CD14-positive monocyte (primary cell): ENCODE data around the gene ZNF821. TPM values are rescaled to one million over a fixed set of nuclear protein-coding genes. Genes with fewer than 3 reads are reported as not detected.
A peak's percentile ranks its signal among the peaks of the same experiment; 100 is the strongest.
"Not testable (repeated sequence)": the region's sequence is repeated elsewhere in the genome, so short reads cannot be mapped to it uniquely, and the experiment has no call there.

ENCODE experiments used
- DNase-seq, 3 donors: peaks; one replicate each; pipeline ENCODE4 v3.0.0-alpha.2; 2011 to 2022
- H2AFZ ChIP-seq: 2 replicates; pipeline ENCODE4 v1.6.0; 2012; ENCODE audit warnings: mild to moderate bottlenecking, low read depth, low read length, inconsistent platforms; ENCODE audit not compliant: insufficient read depth, poor library complexity, severe bottlenecking
- H3K27ac ChIP-seq, 2 donors: 1 replicate in 1 of 2; 2 replicates in 1 of 2; pipeline ENCODE4 v1.5.1; 2012 to 2013; ENCODE audit warnings: low read length in 2 of 2, control low read depth in 1 of 2, inconsistent platforms in 1 of 2, low read depth in 1 of 2, mild to moderate bottlenecking in 1 of 2
- H3K27me3 ChIP-seq, 2 donors: one replicate each; pipeline versions ENCODE4 v1.6.0 to v1.6.1; 2011 to 2013; ENCODE audit warnings: low read length in 2 of 2; ENCODE audit not compliant: control insufficient read depth in 2 of 2, insufficient read depth in 2 of 2
- H3K36me3 ChIP-seq, 2 donors: replicated peaks in 1 of 2; 1 replicate in 1 of 2; 2 replicates in 1 of 2; pipeline versions ENCODE4 v1.5.1 to v1.6.1; 2012 to 2013; ENCODE audit warnings: low read length in 2 of 2, control low read depth in 1 of 2, inconsistent platforms in 1 of 2, mild to moderate bottlenecking in 1 of 2; ENCODE audit not compliant: insufficient read depth in 2 of 2, control insufficient read depth in 1 of 2
- H3K4me1 ChIP-seq, 2 donors: 1 replicate in 1 of 2; 2 replicates in 1 of 2; pipeline versions ENCODE4 v1.5.1 to v1.6.1; 2012 to 2013; ENCODE audit warnings: low read length in 2 of 2, control low read depth in 1 of 2, inconsistent platforms in 1 of 2, mild to moderate bottlenecking in 1 of 2, moderate library complexity in 1 of 2; ENCODE audit not compliant: insufficient read depth in 2 of 2, control insufficient read depth in 1 of 2
- H3K4me2 ChIP-seq: replicated peaks from 2 replicates; pipeline ENCODE3; 2012; ENCODE audit warnings: low read length, moderate library complexity, mild to moderate bottlenecking; ENCODE audit not compliant: poor library complexity, severe bottlenecking; ENCODE audit errors: extremely low read depth
- H3K4me3 ChIP-seq, 3 experiments: fragments of 200-600 bp in 1 of 3; sonication (generic) in 1 of 3; replicated peaks in 1 of 3; 1 replicate in 2 of 3; 2 replicates in 1 of 3; pipeline ENCODE4 v1.5.1; 2011 to 2013; ENCODE audit warnings: low read length in 3 of 3, mild to moderate bottlenecking in 3 of 3, control low read depth in 2 of 3, low read depth in 2 of 3, inconsistent platforms in 1 of 3, moderate library complexity in 1 of 3
- H3K79me2 ChIP-seq: 2 replicates; pipeline ENCODE4 v1.6.0; 2012; ENCODE audit warnings: mild to moderate bottlenecking, control low read depth, inconsistent platforms, low read length, moderate library complexity; ENCODE audit not compliant: insufficient read depth
- H3K9ac ChIP-seq: 2 replicates; pipeline ENCODE4 v1.6.0; 2017; ENCODE audit warnings: low read length, mild to moderate bottlenecking; ENCODE audit not compliant: insufficient read depth, poor library complexity, severe bottlenecking
- H3K9me3 ChIP-seq, 2 donors: replicated peaks in 1 of 2; 1 replicate in 1 of 2; 2 replicates in 1 of 2; pipeline versions ENCODE4 v1.5.1 to v1.6.1; 2012 to 2013; ENCODE audit warnings: low read length in 2 of 2, control low read depth in 1 of 2; ENCODE audit not compliant: control insufficient read depth in 1 of 2, insufficient read depth in 1 of 2
- H4K20me1 ChIP-seq: 2 replicates; pipeline ENCODE4 v1.6.0; 2012; ENCODE audit warnings: mild to moderate bottlenecking, low read length, control low read depth, moderate library complexity; ENCODE audit not compliant: insufficient read depth
- H3K27ac Mint-ChIP-seq, 7 donors: one replicate each; pipeline ENCODE4 v1.8.0; 2020; ENCODE audit warnings: mild to moderate bottlenecking in 7 of 7, mixed read lengths in 7 of 7, moderate library complexity in 6 of 7, inconsistent platforms in 2 of 7
- H3K27me3 Mint-ChIP-seq, 3 donors: one replicate each; pipeline ENCODE4 v1.8.0; 2021 to 2022; ENCODE audit warnings: low read depth in 3 of 3, mild to moderate bottlenecking in 3 of 3, mixed read lengths in 3 of 3, moderate library complexity in 3 of 3, inconsistent platforms in 1 of 3
- H3K36me3 Mint-ChIP-seq, 2 donors: one replicate each; pipeline ENCODE4 v1.8.0; 2020; ENCODE audit warnings: mixed read lengths in 2 of 2, inconsistent platforms in 1 of 2, mild to moderate bottlenecking in 1 of 2
- H3K4me1 Mint-ChIP-seq: one replicate; pipeline ENCODE4 v1.8.0; 2020; ENCODE audit warnings: mild to moderate bottlenecking, mixed read lengths
- H3K4me3 Mint-ChIP-seq, 2 donors: one replicate each; pipeline ENCODE4 v1.8.0; 2020; ENCODE audit warnings: mild to moderate bottlenecking in 2 of 2, mixed read lengths in 2 of 2, moderate library complexity in 1 of 2
- H3K9me3 Mint-ChIP-seq, 7 donors: one replicate each; pipeline ENCODE4 v1.8.0; 2020 to 2022; ENCODE audit warnings: mixed read lengths in 7 of 7, mild to moderate bottlenecking in 6 of 7, moderate library complexity in 6 of 7, inconsistent platforms in 2 of 7
- WGBS: methylation state at CpG from one replicate; pipeline ENCODE4 v1.1.5; 2013; ENCODE audit warnings: missing lambda C conversion rate; ENCODE audit not compliant: insufficient coverage; 5-methylcytosine and 5-hydroxymethylcytosine counted together
- intact Hi-C, 2 donors: fragments of 100-400 bp; cut with micrococcal nuclease; formaldehyde crosslinking; loops; one replicate each; pipeline versions ENCODE4 v1.15.0 to v1.15.1; 2023
- polyA plus RNA-seq, 3 donors: library from polyadenylated mRNA; depleted of rRNA in 1 of 3; unstranded in 2 of 3; stranded (reverse) in 1 of 3; fragments of 300-500 nt in 2 of 3; fragments of >200 nt in 1 of 3; fragmentation: Illumina TruSeq in 2 of 3; gene quantifications; 1 replicate in 2 of 3; 2 replicates in 1 of 3; pipeline ENCODE4 v1.2.3, GENCODE V29; 2012 to 2021
- TF ChIP-seq, protein P1 (sequence below): fragments of 200-600 bp; IDR thresholded peaks from one replicate; pipeline ENCODE4 v1.8.0; 2022; ENCODE audit warnings: antibody characterized with exemption, mild to moderate bottlenecking

ZNF821 gene
- polyA plus RNA-seq, 3 donors, result 3.1 to 5.4 (median 4.9) TPM

DNA sequence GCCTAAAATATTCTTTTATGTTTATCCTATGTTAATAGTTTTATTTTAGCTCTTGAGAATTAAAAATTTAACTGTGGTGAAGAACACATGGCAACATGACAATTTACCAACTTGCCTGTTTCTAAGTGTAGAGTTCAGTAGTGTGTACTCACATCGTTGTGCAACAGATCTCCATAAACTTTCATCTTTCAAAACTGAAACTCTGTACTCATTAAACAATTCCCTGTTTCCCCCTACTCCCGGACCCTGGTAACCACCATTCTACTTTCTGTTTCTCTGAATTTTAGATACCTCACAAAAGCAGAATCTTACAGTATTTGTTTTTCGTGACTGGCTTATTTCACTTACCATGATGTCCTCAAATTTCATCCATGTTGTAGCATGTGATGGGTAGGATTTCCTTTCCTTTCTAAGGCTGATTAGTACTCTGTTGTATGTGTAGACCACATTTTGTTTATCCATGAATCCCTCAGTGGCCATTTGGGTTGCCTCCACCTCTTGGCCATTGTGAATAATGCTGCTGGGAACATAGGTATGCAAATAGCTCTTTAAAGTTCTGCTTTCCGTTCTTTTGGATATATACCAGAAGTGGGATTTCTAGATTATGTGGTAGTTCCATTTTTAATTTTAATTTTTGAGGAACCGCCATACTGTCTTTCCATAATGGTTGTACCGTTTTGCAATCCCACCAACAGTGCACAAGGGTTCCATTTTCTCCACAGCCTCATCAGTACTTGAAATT lies 28.7 kb upstream of the ZNF821 start:
- 0% methylated on average over 1 of the region's 6 CpGs for WGBS
- Histone ChIP-seq H3K4me1 (peaks cover 12 to 22% of the 10 kb centered on the region in 2 donors), H3K79me2 (peaks cover 100% of the 10 kb centered on the region), H3K9me3 (no peaks in the 10 kb centered on the region), H3K27ac (peak overlapping the region in 1 of 2 donors; percentile 72), H3K36me3 (peaks cover 28 to 44% of the 10 kb centered on the region in 2 donors), H4K20me1 (peaks cover 100% of the 10 kb centered on the region), H2AFZ (no peak overlapping the region), H3K9ac (no peak overlapping the region), H3K4me3 (no peak overlapping the region), H3K4me2 (peak overlapping the region; percentile 15), H3K27me3 (no peaks in the 10 kb centered on the region)
- peak in 2 of 3 donors; percentile 7 to 13 for DNase-seq
- H3K27me3 Mint-ChIP-seq, result peaks cover 0 to 2% (median 2%) of the 10 kb centered on the region in 3 donors
- no peaks in the 10 kb centered on the region for H3K9me3 Mint-ChIP-seq
- H3K4me1 Mint-ChIP-seq, result peaks cover 45% of the 10 kb centered on the region
- H3K36me3 Mint-ChIP-seq, result peaks cover 33 to 70% of the 10 kb centered on the region in 2 donors
- intact Hi-C loops, result no loop called here
- H3K27ac Mint-ChIP-seq, result peak overlapping the region; percentile 9 to 86 (median 70)
- TF ChIP-seq, protein P1, sequence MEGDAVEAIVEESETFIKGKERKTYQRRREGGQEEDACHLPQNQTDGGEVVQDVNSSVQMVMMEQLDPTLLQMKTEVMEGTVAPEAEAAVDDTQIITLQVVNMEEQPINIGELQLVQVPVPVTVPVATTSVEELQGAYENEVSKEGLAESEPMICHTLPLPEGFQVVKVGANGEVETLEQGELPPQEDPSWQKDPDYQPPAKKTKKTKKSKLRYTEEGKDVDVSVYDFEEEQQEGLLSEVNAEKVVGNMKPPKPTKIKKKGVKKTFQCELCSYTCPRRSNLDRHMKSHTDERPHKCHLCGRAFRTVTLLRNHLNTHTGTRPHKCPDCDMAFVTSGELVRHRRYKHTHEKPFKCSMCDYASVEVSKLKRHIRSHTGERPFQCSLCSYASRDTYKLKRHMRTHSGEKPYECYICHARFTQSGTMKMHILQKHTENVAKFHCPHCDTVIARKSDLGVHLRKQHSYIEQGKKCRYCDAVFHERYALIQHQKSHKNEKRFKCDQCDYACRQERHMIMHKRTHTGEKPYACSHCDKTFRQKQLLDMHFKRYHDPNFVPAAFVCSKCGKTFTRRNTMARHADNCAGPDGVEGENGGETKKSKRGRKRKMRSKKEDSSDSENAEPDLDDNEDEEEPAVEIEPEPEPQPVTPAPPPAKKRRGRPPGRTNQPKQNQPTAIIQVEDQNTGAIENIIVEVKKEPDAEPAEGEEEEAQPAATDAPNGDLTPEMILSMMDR, result no peak
- H3K4me3 Mint-ChIP-seq, result no peak overlapping the region

DNA sequence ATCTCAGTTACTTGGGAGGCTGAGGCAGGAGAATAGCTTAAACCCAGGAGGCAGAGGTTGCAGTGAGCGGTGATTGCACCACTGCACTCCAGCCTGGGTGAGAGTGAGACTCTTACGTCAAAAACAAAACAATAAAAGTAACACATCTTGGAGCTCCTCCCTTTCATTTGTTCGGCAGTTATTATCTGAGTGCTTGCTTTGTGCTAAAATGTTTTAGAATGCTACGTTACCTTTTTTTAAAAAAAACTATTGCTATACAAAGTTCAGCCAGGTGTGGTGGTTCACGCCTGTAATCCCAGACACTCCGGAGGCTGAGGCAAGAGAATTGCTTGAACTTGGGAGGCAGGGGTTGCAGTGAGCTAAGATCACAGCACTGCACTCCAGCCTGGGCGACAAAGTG lies 27.1 kb upstream of the ZNF821 start:
- peak overlapping the region in 1 of 2 donors; percentile 8 for H3K27ac ChIP-seq
- no peak overlapping the region for H3K4me2 ChIP-seq
- TF ChIP-seq, protein P1, result no peak
- no peak overlapping the region for H3K9ac ChIP-seq
- 100% methylated on average over 2 of the region's 7 CpGs for WGBS
- peaks cover 0 to 2% (median 2%) of the 10 kb centered on the region in 3 donors for H3K27me3 Mint-ChIP-seq
- H3K4me3 ChIP-seq, result no peak overlapping the region
- H2AFZ ChIP-seq, result no peak overlapping the region
- H3K27ac Mint-ChIP-seq, result peak overlapping the region in 4 of 7 donors; percentile 10 to 74 (median 28)
- H3K4me3 Mint-ChIP-seq, result no peak overlapping the region
- peaks cover 100% of the 10 kb centered on the region for H3K79me2 ChIP-seq
- H3K36me3 ChIP-seq, result peaks cover 12 to 28% of the 10 kb centered on the region in 2 donors
- peaks cover 0 to 2% of the 10 kb centered on the region in 2 donors for H3K9me3 ChIP-seq
- DNase-seq, result no peak
- peaks cover 0 to under 1% (median 0%) of the 10 kb centered on the region in 7 donors for H3K9me3 Mint-ChIP-seq
- peaks cover 100% of the 10 kb centered on the region for H4K20me1 ChIP-seq
- no peaks in the 10 kb centered on the region for H3K27me3 ChIP-seq
- H3K36me3 Mint-ChIP-seq, result peaks cover 19 to 61% of the 10 kb centered on the region in 2 donors
- intact Hi-C loops, result no loop called here
- peaks cover 12 to 25% of the 10 kb centered on the region in 2 donors for H3K4me1 ChIP-seq
- peaks cover 51% of the 10 kb centered on the region for H3K4me1 Mint-ChIP-seq

DNA sequence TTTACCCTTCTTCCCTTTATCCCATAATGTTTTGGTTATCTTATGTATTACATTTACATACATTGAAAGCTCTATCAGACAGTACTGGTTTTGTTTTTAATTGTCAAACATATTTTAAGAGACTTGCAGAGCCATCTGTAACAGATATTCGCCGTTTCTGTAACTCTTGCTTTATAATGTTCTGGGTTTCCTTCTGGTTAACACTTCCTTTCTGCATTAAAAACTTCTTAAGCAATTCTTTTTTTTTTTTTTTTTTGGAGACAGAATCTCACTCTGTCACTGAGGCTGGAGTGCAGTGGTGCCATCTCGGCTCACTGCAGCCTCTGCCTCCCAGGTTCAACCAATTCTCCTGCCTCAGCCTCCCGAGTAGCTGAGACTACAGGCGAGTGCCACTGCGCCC lies 21.8 kb upstream of the ZNF821 start:
- H3K4me3 Mint-ChIP-seq, intact Hi-C loops: not testable (repeated sequence)

More for the DNA sequence above, 21.8 kb upstream of the ZNF821 start:
- H3K27me3 Mint-ChIP-seq, H3K9me3 Mint-ChIP-seq, H3K4me3 ChIP-seq, H3K9ac ChIP-seq, DNase-seq, H3K9me3 ChIP-seq, H3K4me2 ChIP-seq, H3K27me3 ChIP-seq, H2AFZ ChIP-seq: not testable (repeated sequence)
- 53% methylated on average over 3 of the region's 6 CpGs for WGBS
- Histone ChIP-seq H3K79me2 (peaks cover 100% of the 10 kb centered on the region), H4K20me1 (peaks cover 100% of the 10 kb centered on the region), H3K36me3 (peaks cover 4 to 22% of the 10 kb centered on the region in 2 donors), H3K4me1 (peaks cover 10 to 26% of the 10 kb centered on the region in 2 donors), H3K27ac (peak overlapping the region in 1 of 2 donors; percentile 62)
- H3K27ac Mint-ChIP-seq, result peak overlapping the region; percentile 1 to 83 (median 69)
- peaks cover 4 to 43% of the 10 kb centered on the region in 2 donors for H3K36me3 Mint-ChIP-seq
- H3K4me1 Mint-ChIP-seq, result peaks cover 55% of the 10 kb centered on the region
